SKM-1 (cell line): ENCODE measurements around the gene RAD9A.

Experiments used
- DNase-seq: peaks from one replicate; lab custom pipeline; 2025; ENCODE audit not compliant: unreplicated experiment; lab: John Stamatoyannopoulos, UW

Gene RAD9A

DNA sequence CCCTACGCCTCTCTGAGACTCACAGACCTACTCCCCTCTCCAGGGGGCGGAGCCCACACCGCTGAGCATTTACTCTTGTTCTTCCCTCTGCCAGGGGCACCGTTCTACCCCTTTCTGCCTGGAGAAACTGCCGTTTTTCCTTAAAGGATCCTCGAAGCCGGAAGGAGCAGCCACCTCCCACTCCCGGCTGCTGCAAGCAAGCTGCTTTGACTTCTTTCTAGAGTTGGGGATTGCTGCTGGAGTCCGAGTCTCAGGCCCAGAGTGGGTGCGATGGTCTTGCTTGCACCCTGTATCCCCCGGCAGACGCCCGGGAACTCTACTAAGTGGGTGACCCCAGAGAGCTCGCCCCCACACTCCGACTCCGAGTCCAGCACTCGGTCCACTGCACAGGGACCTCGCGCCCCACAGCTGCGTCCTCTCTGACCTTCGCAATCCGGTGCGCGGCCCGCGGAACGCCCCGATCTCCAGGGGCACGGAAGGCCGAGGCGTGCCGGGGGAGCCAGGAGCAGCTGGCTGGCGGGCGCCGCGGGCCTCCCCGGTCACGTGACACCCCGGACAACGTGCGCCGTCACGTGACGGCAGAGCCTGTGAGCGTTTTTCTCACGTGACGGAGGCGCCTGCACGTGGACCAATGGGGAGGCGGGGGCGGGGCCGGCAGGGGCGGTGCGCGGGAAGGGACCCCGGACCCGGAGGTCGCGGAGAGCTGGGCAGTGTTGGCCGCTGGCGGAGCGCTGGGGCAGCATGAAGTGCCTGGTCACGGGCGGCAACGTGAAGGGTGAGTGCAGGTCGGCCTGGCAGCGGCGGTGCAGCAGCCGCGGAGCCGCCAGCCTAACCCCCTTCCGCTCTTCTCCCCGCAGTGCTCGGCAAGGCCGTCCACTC, at the start of gene RAD9A:
Gene RAD9A (plus strand): TSS at position 683 of the 879 bp plus-strand sequence. CDS start 59 bp downstream, at position 742.
- DNase-seq = peak; percentile 91

- DNase-seq = no peak
These were observed 47.5 kb upstream of the RAD9A start for GRCh38 chr11:67344264-67344663.

GRCh38 chr11:67345247-67345919, 46.4 kb upstream of the RAD9A start:
- DNase-seq = no peak

DNA sequence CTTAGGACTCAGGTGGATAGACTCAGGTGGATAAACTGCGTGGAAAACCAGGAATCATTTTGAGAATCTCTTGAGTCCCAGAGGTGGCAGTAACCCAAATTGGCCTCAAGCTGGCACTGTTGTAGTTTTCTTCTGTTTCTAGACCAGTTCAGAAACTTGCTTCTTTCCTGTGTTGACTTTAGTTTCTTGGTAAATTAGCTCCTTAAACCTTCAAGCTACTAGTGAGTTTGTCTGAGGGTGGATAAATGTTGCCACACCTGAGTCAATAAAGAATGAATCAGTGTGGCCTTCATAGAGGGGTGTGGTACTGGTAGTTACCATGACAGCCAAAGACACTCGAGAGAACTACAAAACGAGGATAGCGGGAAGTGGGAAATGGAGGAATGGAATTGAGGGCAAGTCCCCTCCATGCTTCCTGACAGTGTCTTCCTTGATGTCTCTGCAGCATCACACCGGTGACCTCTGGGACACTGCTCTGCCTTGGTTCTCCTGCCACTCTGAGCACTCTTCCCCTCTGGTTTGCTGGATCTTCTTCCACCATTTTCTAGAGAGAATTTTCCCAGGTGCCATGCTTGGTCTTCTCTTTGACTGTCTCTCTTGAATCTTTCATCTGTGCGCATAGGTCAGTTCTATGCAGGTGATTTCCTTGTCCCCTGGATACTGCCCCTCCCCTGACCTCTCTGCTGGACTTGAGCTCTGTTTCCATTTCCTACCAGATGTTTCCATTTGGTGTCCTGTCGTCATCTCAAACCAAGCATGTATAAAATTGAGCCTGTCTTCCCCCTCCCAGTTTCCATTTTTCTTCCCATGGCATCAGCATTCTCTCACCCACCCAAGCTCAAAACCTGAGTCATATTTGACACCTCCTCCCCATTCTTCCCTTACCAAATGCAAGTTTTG, 45.6 kb upstream of the RAD9A start:
- DNase-seq = peak; percentile 54

- DNase-seq = no peak
These were observed 43.6 kb upstream of the RAD9A start for GRCh38 chr11:67347964-67348749.

- DNase-seq = no peak
These were observed 42.8 kb upstream of the RAD9A start for GRCh38 chr11:67349036-67349435.

- no peak for DNase-seq
These were observed 42.3 kb upstream of the RAD9A start for GRCh38 chr11:67349457-67349856.

GRCh38 chr11:67349928-67350465, 41.8 kb upstream of the RAD9A start:
- DNase-seq = no peak

DNA sequence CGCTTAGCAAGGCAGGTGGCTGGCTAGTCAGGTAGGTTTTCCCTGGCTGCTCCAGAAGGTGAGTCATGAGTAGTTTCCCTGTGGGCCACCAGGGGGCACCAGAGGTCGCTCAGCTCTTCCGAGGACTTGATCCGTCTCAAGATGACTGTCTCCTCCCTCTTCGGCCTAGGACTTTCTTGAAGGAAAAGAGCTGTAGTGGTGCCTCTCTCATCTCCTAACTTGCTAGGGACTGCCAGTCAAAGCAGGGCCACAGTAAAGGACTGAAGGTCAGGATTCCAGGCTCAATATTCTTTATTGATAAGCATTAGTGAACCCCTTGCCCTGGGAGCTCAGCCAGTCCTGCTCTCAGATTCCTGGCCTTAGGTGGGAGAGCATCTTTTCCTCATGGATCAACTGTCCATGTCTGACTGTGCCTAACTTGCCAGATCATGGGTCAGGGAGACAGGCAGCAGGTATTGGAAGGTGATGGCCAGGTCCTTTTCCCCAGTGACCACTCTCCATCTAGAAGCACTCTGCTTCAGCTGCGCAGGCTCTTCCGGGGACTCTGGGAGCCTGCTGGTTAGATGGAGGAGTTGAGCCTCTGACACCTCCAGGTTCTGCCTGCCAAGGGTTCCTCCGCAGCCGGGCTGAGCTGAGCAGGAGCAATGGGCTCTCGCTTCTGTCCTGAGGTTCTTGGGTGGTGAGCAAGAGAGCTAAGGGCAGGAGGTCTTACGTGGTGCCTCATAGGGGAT, 40.3 kb upstream of the RAD9A start:
- DNase-seq = peak; percentile 56

DNA sequence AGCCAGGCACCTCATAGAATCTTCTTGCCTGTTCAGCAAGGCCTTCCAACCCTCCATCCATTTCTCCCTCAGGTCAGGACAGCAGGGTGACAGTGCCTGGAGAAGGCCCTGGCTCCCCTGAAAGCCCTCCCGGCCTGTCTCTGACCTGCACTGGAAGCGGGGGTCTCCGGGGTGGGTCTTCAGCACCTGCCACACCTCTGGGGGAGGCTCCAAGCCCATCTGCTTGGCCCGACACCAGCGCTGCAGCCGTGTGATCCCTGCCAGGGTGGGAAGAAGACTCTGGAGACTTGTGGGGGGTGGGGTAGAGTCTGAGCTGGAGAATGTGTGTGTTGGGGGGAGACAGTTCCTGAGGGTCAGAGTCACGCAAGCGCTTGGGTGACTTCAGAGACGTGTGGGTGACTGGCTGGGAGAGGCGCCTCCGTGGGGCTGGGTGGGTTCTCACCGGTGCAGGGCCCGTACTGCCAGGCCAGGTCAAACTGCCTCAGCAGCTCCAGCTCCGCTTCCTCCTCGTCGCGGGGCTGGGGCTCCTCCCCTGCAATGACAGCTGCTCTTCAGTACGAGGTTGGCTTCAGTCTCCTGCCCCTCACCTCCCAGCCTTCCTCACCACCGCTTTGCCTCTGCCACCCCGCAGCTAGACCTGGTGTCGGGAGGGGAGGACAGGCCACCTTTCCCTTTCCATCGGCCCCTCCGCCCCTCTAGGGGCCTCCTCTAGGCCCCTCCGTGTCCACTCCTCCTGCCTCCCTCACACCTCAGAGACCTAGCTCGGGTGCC, 39.1 kb upstream of the RAD9A start:
- no peak for DNase-seq

DNA sequence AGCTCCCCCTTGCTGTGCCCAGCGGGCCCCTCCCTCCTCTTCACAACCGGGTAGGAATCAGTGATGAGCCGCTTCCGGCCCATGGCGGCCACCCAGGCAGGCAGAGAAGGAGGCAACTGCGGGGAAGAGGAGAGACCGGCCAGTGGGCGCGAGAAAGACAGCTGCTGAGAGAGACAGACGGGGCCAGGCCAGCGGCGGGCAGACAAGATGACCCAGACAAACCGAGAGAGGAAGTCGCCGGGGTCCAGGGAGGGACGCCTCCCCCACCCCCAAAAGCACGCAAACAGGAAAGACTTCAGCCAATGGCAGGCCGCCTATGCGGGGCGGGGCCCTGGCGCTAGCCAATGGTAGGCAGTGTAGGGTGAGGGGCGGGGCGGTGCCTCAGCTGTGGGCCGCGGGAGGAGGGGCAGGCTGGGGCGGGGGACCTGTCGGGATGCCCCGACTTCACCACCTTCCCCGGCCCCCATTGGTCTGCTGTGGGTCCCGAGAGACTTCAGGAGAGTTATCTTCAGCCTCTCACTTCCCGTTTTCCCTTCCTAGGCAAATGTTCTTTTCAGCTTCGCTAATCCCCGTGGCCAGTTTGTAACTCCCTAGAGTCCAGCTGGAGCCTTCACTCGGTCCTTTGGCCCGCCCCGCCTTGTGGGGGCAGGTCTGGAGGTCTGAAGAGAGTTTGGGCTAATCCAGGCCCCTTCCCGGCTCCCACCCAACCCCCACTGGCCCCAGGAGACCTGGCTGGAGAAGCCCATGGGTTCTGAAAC, 38.3 kb upstream of the RAD9A start, which contains the start of gene POLD4:
Gene POLD4 (minus strand): TSS at position 230 of the 758 bp plus-strand sequence. CDS start 147 bp downstream, at position 83.
- peak; percentile 100 for DNase-seq

DNA sequence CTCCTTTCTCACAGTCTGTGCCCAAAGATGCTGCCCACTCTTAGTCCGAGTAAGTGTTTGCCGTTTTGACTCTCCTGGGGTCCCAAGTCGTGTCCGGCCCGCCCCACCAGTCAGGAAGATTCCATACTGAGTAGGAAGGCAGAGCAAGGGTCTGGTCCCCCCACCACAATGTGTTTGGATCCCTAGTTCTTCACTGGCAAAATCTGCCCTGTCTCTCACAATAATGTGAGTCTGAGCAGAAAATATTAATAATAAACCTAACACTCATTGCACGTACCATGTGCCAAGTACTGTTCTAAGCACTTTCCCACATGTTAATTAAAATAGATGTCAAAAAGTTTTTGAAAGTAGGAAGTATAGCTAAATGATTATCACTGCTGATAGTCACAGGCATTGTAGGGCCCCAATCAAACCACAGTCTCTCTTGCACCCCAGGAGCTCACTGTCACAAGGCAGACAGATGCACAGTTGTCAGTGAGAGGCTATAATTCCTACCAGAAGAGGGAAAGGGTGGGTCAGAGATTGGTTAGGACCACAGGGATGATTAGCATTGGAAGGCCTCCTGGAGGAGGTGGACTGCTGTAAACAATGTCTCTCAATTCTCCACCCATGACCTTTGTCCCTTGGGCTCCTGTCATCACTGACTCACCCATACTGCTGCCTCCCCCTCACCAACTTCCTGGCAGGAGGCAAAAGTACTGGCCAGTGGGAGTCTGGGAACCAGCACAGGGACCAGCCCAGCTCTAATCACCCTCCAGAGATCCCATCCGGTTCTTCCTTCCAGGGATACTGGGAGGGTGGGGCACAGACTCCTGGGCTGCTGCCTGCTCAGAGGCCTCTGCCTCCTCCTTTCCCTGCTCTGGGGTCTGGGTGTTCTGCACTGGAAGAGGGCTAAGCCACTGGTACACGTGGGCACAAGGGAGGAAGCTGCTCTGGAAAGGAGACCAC, 37.4 kb upstream of the RAD9A start:
- DNase-seq = no peak

DNA sequence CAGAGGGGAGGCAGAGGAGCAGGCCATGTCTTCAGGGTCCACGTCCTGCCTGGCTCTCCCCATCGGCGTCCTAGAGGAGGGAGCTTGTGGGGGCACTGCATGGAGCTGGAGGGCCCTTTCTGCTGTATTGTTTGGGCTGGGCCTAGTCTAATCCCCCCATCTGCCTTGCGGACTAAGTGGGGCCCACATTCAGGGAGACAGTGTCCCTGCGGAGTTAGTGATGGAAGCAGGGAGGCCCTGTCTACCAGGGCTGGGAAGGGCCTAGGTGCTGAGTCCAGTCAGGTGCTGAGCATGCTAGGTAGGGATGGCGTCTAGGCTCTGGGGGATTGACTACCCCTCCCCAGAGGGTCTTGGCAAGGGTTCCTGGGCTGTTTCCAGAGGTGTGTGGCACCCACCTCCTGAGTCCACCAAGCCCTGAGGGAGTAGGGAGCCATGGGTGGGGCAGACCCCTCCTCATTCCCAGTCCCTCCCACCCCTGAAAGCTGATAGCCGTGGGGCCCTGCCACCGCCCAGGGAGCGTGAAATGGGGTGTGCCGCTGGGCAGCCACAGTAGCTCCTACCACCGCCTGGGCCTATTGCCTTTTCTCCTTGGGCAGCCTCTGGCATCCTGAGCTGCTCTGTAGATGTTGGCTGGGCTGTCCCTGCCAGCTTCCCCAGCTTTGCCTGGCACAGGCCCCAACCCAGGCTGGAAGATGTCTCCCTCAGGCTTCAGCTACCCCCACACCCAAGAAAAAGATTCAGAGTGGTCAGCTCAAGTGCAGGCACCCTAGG, 36.6 kb upstream of the RAD9A start:
- DNase-seq = no peak

DNA sequence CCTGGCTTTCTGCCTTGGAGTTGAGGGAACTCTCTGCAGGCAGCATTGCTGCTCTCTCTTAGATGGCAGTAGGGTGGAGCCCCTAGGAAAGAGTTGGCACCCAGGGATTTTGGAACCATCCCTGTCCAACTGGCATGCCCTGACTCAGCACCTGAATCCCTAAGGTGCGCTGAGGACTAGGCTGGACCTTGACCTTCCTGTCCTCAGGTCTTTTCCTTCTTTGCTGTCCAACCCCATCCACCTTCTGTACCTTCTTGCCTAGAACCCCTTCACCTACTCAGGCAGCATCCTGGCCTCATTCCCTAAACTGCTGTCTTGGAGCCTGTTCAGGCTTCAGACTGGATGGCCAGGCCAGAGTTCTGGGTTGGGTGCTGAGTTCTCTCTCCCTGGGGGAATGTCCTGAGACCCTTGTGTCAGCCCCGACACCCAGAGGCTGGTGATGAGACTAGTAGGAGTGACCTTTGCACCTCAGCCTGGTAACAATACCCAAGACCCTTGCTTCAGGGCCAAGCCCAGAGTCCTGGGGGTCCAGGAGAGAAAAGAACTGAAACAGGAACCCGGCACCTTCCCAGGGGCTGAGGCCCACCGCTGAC, 35.9 kb upstream of the RAD9A start:
- no peak for DNase-seq

DNA sequence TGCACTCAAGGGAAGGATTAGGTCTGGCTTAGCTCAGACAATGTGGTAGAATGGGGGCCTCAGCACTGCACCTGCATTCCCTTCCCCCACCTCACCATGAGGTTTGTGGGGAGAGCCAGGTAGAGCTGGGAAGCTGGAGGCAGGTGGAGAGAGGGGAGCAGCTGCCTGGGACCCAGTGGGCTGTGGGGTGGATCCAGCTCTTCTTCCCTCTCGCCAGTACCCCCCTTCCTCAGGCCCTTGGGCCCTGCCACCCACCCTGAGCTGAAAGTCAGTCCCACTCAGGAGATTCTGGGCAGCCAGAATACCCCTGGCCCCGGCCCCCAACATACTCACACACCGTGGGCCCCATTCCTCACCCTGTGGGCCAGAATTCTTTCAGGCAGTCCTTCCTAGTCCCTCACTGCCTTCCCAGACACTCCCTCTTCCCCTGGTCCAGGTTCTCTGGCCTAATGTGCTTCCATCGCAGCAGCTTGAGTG, 35.4 kb upstream of the RAD9A start:
- no peak for DNase-seq
